Measurements from ENCODE around the gene KCNJ10. TPM values are rescaled to one million over a fixed set of nuclear protein-coding genes. Genes with fewer than 3 reads are reported as not detected.

The KCNJ10 gene
- total RNA-seq, 1 donor from 2014 or later = not detected

GRCh38 chr1:159978107-159978398, 91.9 kb downstream of the KCNJ10 start:
- Histone ChIP-seq H3K27ac (no peak overlapping the region), H3K9me3 (no peaks in the 10 kb centered on the region), H3K27me3 (no peaks in the 10 kb centered on the region), H3K36me3 (no peaks in the 10 kb centered on the region), H3K4me3 (no peak overlapping the region), H3K4me1 (no peaks in the 10 kb centered on the region)
- TF ChIP-seq, protein P1, sequence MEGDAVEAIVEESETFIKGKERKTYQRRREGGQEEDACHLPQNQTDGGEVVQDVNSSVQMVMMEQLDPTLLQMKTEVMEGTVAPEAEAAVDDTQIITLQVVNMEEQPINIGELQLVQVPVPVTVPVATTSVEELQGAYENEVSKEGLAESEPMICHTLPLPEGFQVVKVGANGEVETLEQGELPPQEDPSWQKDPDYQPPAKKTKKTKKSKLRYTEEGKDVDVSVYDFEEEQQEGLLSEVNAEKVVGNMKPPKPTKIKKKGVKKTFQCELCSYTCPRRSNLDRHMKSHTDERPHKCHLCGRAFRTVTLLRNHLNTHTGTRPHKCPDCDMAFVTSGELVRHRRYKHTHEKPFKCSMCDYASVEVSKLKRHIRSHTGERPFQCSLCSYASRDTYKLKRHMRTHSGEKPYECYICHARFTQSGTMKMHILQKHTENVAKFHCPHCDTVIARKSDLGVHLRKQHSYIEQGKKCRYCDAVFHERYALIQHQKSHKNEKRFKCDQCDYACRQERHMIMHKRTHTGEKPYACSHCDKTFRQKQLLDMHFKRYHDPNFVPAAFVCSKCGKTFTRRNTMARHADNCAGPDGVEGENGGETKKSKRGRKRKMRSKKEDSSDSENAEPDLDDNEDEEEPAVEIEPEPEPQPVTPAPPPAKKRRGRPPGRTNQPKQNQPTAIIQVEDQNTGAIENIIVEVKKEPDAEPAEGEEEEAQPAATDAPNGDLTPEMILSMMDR (IDR thresholded peaks at IDR 0.05) = no peak
- no peak for ATAC-seq
- intact Hi-C loops (cut with DNase I) = no loop called here
- DNase-seq = no peak

DNA sequence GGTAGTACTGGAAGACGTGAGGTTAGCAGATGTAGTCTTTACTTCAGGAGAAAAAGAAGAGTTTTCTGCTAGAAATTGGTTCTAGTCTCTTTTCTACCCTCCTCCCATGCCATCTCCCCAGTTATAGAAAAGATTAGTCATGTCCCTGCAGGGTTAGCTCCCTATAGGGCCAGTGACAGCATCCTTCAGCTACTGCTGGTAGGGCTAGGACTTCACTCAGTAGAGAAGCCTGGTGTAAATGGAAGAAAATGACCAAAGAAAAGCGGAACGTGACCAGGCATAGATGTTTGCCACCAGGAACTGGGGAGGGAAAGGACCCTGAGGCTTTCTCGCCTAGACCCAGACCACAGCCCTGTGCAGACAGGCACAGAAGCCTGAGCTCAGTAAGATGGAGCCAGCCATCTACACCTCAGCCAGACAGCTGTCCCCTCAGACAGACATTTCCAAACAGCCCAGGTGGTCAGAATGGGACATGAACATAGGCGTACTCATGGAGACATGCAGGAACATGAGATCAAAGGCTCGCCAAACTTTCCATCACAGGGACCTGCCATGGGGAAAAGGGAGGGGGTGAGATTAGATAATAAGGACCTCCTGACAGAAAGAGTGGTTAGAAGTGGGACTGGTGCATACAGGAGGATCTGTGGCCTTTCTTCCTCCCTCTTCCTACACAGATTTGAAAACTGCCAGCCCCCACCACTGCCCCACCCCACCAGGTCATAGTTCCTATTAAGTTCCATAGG, 92.4 kb downstream of the KCNJ10 start:
- DNase-seq = no peak
- Histone ChIP-seq H3K27me3 (peaks cover 3% of the 10 kb centered on the region), H3K36me3 (no peaks in the 10 kb centered on the region), H3K4me3 (no peak overlapping the region), H3K27ac (no peak overlapping the region), H3K9me3 (no peaks in the 10 kb centered on the region), H3K4me1 (no peaks in the 10 kb centered on the region)
- TF ChIP-seq, protein P1 (IDR thresholded peaks at IDR 0.05) = no peak
- no peak for ATAC-seq
- intact Hi-C loops (cut with DNase I) = no loop called here

- no peak for ATAC-seq
- no peak for DNase-seq
- Histone ChIP-seq H3K4me1 (no peaks in the 10 kb centered on the region), H3K4me3 (no peak overlapping the region), H3K27me3 (peaks cover 4% of the 10 kb centered on the region), H3K9me3 (no peaks in the 10 kb centered on the region), H3K36me3 (no peaks in the 10 kb centered on the region), H3K27ac (no peak overlapping the region)
- TF ChIP-seq, protein P1 (IDR thresholded peaks at IDR 0.05) = no peak
- intact Hi-C loops (cut with DNase I) = no loop called here
These were observed 95.5 kb downstream of the KCNJ10 start for GRCh38 chr1:159974350-159974965.

- ATAC-seq = no peak
- intact Hi-C loops (cut with DNase I) = no loop called here
- Histone ChIP-seq H3K36me3 (no peaks in the 10 kb centered on the region), H3K27ac (no peak overlapping the region), H3K9me3 (no peaks in the 10 kb centered on the region), H3K27me3 (peaks cover 4% of the 10 kb centered on the region), H3K4me1 (no peaks in the 10 kb centered on the region), H3K4me3 (no peak overlapping the region)
- TF ChIP-seq, protein P1 (IDR thresholded peaks at IDR 0.05) = no peak
- DNase-seq = no peak
These were observed 96.5 kb downstream of the KCNJ10 start for GRCh38 chr1:159973350-159973940.

GRCh38 chr1:159972443-159973205, 97.3 kb downstream of the KCNJ10 start:
- Histone ChIP-seq H3K9me3 (no peaks in the 10 kb centered on the region), H3K36me3 (no peaks in the 10 kb centered on the region), H3K27me3 (peaks cover 4% of the 10 kb centered on the region), H3K4me3 (no peak overlapping the region), H3K4me1 (no peaks in the 10 kb centered on the region), H3K27ac (no peak overlapping the region)
- DNase-seq = no peak
- TF ChIP-seq, protein P1 (IDR thresholded peaks at IDR 0.05) = no peak
- ATAC-seq = peak; percentile 6
- intact Hi-C loops (cut with DNase I) = no loop called here
